ENCODE measurements around the gene SRRM1. TPM values are rescaled to one million over a fixed set of nuclear protein-coding genes. Genes with fewer than 3 reads are reported as not detected.

Gene SRRM1
- total and polyA plus RNA-seq, 2 donors (not counting 3 experiments of a cell fraction or from before 2014, with no cell fraction given), result 39.7 to 163 TPM

GRCh38 chr1:24599265-24599664, 43.8 kb upstream of the SRRM1 start:
- H3K4me1 ChIP-seq (ENCODE audit: control insufficient read depth, extremely low read depth, insufficient read depth, low read length), result no peaks in the 10 kb centered on the region
- FAIRE-seq (no peak), DNase-seq (ENCODE audit: low read depth, low spot score) (no peak)
- no peaks in the 10 kb centered on the region for H3K36me3 ChIP-seq (ENCODE audit: control insufficient read depth in 2 of 2, extremely low read depth in 1 of 2, insufficient read depth in 2 of 2, low read length in 2 of 2)
- POLR2A ChIA-PET, result no interaction called here
- H3K27ac ChIP-seq (ENCODE audit: insufficient read depth, low read depth, low read length), result no peak overlapping the region
- intact Hi-C loops (cut with micrococcal nuclease), result no loop called here
- no peak overlapping the region for H3K9ac ChIP-seq (replicated peaks; ENCODE audit: extremely low read depth, insufficient read depth, low read length)
- H3K4me2 ChIP-seq (ENCODE audit: insufficient read depth, low read length), result no peak overlapping the region
- TF ChIP-seq GATA2 (IDR thresholded peaks at IDR 0.05; ENCODE audit: insufficient read depth, insufficient read length, low read depth, low read length) (no peak), MYC (IDR thresholded peaks at IDR 0.05; ENCODE audit: low read depth, low read length) (no peak), POLR2AphosphoS5 (IDR thresholded peaks at IDR 0.05; ENCODE audit: insufficient read depth, low read depth, low read length) (no peak), JUN (IDR thresholded peaks at IDR 0.05; ENCODE audit: borderline replicate concordance, insufficient read depth, insufficient read length, low read depth) (no peak), EZH2 (IDR thresholded peaks at IDR 0.05; ENCODE audit: borderline replicate concordance, low read depth, low read length, severe bottlenecking) (no peak), POLR2A (IDR thresholded peaks at IDR 0.05; ENCODE audit: low read depth, low read length) (no peak), CTCF (IDR thresholded peaks at IDR 0.05; ENCODE audit: extremely low read depth in 1 of 2, insufficient read depth in 1 of 2, low read depth in 1 of 2, low read length in 2 of 2) (no peak), FOS (IDR thresholded peaks at IDR 0.05; ENCODE audit: borderline replicate concordance, insufficient read depth, low read length) (no peak)
- TF ChIP-seq, protein P1, sequence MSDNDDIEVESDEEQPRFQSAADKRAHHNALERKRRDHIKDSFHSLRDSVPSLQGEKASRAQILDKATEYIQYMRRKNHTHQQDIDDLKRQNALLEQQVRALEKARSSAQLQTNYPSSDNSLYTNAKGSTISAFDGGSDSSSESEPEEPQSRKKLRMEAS (IDR thresholded peaks at IDR 0.05; ENCODE audit: insufficient read depth, insufficient read length), result no peak
- H2AFZ ChIP-seq (ENCODE audit: low read depth, low read length), result no peak overlapping the region
- H4K20me1 ChIP-seq (replicated peaks; ENCODE audit: control insufficient read depth, extremely low read depth, insufficient read depth, low read length), result no peaks in the 10 kb centered on the region
- no peaks in the 10 kb centered on the region for H3K9me3 ChIP-seq (replicated peaks; ENCODE audit: control insufficient read depth, insufficient read depth, low read length)
- dilution Hi-C loops (cut with MboI; ENCODE audit: extremely low pct_ligation_motif_present, low sequenced_read_pairs), result no loop called here
- BruUV-seq (replicated peaks), result no TSS peak
- H3K79me2 ChIP-seq (ENCODE audit: control insufficient read depth, insufficient read depth, low read length), result no peaks in the 10 kb centered on the region
- H3K9me1 ChIP-seq (replicated peaks; ENCODE audit: control insufficient read depth, extremely low read depth, insufficient read depth, low read length), result no peaks in the 10 kb centered on the region
- peaks cover 2 to 3% of the 10 kb centered on the region in 2 experiments for H3K27me3 ChIP-seq (ENCODE audit: control insufficient read depth in 2 of 2, insufficient read depth in 2 of 2, low read length in 2 of 2)
- no peak overlapping the region for H3K4me3 ChIP-seq (replicated peaks in 1 of 3; ENCODE audit: insufficient read depth in 1 of 3, low read depth in 1 of 3, low read length in 3 of 3)
- CTCF ChIA-PET, result interaction anchor here (0.6 to 1.3 kb wide), 2 partner anchors 12 to 449 kb away, joined by 4 read pairs; no protein-coding TSS in a partner anchor

Measured in endothelial cell of umbilical vein (primary cell).